Stimulated activated CD4-positive, alpha-beta T cell treated with anti-CD3 and anti-CD28 coated beads, Interleukin-12 subunit alpha, Interleukin-12 subunit beta, amount 100 ng/mL, for 4 hours (primary cell): ENCODE measurements around the gene THAP4.

Experiments used
- DNase-seq: peaks from one replicate; pipeline ENCODE4 v3.0.0-alpha.2; 2020

Gene THAP4, protein sequence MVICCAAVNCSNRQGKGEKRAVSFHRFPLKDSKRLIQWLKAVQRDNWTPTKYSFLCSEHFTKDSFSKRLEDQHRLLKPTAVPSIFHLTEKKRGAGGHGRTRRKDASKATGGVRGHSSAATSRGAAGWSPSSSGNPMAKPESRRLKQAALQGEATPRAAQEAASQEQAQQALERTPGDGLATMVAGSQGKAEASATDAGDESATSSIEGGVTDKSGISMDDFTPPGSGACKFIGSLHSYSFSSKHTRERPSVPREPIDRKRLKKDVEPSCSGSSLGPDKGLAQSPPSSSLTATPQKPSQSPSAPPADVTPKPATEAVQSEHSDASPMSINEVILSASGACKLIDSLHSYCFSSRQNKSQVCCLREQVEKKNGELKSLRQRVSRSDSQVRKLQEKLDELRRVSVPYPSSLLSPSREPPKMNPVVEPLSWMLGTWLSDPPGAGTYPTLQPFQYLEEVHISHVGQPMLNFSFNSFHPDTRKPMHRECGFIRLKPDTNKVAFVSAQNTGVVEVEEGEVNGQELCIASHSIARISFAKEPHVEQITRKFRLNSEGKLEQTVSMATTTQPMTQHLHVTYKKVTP

DNA sequence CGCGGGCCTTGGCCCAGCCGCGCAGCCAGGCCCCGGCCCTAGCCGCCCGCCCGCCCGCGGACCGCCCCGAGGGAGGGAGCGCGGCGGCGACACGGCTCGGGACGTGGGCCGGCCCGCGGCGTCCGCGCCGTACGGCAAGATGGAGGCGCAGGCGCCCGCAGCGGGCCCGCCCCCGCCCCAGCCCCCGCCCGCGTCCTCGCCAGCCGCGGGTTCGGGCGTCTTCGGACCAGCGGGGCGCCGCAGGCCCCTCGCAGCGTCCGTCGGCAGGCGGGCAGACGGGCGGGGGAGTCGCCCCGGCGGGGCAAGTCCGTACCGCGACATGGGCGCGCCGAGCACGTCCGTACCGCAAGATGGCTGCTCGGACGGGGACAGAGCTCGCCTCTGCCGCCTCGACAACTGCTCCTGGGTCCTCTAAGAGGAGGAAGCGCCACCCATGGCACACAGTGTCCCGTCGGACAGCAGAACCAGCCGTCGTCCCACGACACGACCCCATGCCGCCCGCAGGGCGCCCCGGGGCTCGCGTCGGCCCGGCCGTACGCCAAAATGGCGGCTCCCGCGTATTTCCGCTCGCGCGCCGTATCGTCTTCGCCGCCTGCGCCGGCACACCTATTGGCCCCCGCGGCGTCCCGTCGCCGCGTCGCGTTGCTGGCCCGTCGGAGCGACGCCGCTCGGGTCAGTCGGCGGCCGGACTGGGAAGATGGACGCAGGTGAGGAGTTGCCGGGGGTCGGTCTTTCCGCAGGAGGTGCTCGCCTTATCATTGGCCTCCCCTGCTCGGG is at the start of gene THAP4, which contains the start of gene ATG4B:
Gene THAP4 (minus strand): TSS at position 141 of the 777 bp plus-strand sequence. CDS start 141 bp downstream, outside the sequence.
Gene ATG4B (plus strand): TSS at position 676 of the 777 bp plus-strand sequence. CDS start 22 bp downstream, at position 698.
- DNase-seq = peak; percentile 76

DNA sequence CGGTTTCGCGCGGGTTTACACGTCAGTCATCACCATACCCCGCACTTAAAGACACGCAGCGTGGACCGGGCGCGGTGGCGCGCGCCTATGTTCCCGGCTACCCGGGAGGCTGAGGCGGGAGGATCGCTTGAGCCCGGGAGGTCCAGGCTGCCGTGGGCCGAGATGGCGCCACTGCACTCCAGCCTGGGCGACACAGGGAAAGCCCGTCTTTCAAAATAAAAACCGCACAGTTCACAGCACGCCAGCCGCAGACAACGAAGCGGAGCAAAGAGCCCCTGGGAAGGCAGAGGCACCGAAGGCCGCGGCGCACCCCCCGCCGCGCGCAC is 49.3 kb upstream of the THAP4 start:
- DNase-seq = no peak

DNA sequence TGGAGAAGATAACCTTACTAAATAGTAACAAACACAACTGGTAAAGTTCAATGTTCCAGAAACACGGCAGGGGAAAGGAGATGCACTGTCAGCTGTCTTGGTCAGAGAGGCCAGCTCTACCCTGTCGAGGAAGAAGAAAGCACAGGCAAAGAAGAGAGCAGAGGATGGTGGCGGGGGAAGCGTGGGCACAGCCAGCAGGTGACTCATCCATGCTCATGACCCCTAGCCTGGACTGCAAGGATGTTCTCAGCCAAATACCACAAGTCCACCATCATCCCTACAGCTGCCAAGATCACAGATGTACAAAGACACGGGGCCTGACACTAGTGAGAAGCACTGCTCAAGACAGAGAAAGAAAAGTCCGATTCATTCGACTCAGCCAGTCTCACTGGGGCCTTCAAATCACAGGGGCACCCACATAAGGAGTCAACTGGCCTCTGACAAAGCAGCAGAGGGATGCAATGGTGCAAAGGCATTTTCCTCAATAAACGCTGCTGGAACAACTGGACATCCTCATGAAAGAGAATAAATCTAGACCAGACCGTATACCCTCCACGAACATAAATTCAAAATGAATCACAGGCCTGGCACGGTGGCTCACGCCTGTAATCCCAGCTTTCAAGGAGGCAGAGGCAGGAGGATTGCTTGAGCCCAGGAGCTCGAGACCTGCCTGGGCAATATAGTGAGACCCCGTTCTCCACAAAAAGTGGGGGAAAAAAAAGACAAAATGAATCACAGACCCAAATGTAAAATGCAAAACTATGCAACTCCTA is 44.1 kb upstream of the THAP4 start:
- no peak for DNase-seq

DNA sequence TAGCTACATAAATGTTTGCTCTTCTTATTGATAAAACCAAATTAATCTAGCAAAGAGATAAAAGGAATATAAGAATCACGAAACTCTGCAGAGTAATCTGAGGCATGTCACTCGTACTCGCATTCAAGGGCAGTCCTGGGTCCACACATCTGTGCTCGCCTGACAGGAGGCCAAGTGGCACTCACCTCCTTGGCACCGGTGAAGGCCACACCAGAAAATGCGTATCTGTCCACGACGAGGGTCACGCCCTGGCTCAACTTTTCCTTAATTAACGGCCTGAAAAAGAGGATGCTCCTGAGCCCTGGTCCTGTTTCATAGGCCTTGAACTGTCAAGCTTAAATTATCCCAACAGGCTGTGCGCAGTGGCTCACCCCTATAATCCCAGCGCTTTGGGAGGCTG is 43.1 kb upstream of the THAP4 start:
- no peak for DNase-seq

DNA sequence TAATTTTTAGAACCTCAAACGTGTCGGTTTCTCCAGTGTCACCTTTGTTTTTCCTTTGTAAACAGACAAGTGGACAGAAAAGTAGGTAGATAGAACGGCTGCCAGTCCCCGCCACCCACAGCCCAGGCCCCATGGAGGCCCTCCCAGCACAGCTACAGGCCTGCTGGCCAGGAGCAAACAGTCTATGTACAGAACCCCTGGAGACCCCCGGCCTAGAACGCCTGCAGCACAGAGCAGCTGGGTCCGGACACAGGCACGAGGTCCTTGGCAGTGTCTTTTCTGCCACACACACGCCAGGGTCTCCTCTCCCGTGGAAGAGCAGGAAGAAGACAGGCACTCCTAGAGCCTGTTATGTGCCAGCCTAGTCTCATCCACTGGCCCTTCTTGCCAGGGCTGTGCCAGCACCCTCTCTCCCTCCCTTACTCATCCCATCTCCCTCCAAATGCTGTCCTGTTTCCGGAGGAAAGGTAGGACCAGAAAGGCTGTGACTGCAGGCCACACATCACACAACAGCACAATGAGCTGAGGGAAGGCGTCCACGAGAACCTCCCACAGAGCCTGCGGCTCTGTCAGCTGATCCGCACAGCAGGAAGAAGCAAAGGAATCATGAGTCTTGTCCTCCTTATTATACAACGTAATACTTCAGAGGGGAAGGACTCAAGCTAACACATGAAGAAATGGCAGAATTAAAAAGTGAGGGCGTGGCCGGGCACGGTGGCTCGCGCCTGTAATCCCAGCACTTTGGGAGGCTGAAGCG is 42.0 kb upstream of the THAP4 start:
- DNase-seq = no peak

DNA sequence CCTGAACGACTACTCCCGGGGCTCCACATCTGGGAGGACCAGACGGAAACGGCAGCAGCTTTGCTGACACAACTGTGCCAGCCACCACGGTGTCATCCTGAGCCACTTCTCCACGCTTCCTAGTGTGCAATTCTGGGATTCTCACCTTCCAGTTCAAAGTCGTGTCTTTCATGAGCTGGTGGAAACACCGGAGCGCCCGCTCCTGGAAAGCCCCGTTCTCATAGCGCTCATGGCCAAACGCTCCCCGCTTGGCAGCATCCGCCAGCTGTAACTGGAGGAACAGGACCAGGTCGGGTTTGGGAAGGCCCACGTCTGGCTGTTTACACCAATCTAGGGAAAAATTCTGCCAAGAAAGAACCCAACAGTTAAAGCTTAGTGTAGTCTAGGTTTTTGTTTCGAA is 41.3 kb upstream of the THAP4 start:
- no peak for DNase-seq

DNA sequence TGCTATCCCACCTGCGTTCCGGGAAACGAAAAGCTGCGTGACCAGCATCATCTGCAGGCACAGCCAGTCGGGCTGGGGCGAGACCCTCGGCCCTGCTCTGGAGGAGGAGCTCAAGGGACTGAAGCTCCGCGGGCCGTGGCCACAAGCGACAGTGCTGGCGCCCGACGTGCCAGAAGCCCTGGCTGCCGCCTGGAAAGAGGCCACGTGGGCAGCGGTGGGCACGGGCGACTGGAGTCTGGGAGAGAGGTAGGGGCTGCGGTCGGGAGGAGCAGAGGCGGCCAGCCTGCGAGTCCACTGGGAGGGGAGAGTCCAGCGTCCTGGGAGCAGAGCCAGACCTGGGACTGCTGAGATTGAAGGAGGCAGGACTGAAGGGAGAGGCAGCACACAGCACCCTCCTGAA is 40.4 kb upstream of the THAP4 start:
- DNase-seq = no peak

DNA sequence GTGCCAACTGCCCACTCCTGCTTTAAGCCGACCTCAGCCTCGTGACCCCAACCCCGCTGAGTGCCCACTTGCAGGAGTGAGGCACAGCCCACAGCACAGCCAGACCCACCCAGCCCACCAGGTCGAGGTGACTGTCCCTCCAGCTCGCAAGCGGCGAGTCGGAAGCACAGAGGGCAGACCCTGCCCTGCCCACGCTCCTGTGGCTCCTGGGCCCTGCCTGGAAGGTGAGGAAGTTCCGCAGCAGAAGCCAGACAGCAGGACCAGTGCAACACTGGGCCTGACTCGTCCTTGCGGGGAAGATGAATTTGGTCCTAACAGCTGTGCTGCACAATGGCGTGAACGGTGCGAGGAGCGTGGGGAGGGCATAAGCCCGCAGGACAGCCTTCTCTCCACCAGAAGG is 39.7 kb upstream of the THAP4 start:
- no peak for DNase-seq

DNA sequence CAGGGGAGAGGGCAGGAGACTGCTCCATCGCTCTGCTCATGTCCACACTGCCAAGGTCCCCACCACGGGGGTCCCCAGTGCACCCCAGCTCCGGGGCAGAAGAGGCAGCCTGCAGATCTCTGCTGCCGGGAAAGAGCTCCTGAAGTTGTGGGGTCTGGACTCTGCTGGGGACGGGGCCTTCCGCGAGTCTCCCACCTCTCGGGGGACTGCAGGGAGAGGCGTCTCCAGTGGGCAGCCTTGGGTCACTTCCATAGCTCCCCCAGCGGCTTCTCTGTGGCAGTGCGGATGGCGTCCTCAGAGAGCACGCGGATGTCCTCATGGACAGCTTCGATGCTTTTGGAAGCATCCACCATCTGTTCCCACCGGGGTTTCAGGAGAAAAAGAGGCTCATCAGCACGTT is 38.9 kb upstream of the THAP4 start:
- DNase-seq = no peak

DNA sequence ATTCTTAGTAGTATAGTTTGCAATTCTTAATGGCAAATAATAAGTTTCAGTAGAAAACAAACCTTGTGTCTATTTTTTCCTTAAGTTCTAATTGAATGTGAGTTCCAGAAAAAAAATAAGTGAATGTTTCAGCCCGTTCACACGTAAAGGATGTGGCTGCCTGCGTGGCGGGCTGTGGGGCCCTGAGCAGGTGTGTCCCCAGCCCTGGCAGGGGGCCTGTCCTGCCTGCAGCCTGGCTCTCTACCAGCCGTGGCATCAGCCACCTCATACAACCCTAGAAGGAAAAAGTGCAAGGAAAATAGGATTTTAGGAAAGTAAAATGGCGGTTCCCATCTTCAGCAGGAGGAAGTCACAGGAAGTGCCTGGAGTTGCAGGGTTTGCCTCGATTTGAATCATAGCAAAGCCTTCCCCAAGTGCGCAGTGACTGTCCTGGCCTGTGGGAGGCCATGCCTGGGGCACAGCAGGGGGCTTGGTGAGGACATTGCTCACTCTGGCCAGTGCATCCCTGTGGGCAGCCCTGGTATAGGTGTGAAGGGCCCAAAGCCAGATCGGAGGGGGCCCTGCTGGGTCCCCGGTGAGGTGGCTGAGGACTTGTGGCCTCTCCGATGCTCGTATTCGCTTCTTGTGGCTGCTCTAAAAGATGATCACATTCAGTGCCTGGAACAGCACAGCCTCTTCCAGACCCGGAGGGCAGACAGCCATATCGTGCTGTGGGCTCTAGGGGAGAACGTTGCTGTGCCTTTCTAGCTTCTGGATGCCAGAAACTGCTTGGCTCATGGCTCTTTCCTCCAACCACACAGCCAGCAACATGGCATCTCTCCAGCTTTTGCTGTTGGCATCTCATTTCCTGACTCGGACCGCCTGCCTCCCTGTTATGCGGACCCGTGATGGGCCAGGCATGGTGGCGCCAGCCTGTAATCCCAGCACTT is 37.1 kb upstream of the THAP4 start:
- DNase-seq = no peak

DNA sequence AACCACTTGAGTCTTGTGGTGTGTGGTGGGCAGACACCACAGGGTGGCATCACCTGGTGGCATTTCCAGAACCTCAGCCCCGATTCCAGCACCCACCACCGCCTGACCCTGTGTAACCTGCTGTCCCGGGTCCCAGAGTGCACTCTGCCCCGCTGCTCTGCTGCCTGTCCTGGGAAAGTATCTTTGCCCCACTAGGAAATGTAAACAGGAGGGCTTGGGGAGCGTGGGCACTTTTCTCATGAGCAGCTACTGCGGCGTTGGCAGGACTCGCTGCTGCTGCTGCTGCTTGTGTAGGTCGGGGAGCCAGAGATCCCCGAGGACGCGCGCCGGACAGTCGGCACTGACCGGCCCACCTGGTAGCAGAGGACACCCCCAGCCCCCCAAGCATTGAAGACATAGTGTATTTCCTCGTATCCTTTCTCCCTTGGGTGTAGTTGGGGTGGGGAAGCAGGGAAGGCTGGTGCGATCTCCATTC is 36.3 kb upstream of the THAP4 start:
- no peak for DNase-seq

DNA sequence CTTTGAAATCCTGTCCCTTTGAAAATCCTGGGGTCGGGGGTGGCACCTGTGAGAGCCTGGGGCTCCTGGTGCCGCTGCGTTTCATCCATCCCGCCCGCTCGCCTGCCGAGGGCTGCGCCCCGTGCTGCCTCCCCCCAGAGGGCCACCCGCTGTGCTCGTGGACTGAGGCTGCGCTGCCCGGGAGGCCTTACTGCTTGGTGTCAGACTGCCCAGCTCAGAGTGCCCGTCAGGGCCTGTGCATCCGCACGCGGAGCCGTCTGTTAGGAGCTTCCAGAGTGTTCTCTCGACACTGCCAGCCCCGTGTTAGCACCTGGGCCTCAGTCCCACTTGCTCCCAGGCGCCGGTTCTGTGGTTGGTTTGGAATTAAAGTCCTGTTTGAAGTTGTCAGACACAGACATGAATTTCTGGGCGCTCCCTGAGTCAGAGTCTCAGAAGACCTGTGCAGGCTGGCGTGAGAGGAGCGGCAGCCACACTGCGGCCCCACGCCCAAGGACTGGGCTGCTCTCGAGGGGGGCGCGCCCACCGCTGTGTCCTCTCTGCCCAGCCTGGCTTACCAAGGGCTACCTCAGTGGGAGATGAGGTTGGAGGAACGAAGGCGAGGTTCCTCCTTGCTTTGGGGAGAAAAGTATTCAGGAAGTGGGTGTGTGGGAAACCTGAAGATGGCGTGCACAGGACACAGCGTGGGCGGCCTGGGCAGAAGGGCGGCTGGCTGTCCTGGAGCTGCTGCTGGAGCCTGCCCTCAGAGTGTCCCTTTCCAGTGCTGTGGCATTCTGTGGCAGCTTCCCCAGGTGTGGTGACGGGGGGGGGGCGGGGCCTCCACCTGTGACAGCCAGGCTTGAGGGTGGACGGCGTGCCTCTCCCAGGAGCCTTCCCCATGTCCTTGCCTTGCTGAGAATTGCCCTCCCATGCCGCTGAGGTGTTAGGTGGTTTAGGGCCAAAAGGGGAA is 35.6 kb upstream of the THAP4 start:
- DNase-seq = no peak

DNA sequence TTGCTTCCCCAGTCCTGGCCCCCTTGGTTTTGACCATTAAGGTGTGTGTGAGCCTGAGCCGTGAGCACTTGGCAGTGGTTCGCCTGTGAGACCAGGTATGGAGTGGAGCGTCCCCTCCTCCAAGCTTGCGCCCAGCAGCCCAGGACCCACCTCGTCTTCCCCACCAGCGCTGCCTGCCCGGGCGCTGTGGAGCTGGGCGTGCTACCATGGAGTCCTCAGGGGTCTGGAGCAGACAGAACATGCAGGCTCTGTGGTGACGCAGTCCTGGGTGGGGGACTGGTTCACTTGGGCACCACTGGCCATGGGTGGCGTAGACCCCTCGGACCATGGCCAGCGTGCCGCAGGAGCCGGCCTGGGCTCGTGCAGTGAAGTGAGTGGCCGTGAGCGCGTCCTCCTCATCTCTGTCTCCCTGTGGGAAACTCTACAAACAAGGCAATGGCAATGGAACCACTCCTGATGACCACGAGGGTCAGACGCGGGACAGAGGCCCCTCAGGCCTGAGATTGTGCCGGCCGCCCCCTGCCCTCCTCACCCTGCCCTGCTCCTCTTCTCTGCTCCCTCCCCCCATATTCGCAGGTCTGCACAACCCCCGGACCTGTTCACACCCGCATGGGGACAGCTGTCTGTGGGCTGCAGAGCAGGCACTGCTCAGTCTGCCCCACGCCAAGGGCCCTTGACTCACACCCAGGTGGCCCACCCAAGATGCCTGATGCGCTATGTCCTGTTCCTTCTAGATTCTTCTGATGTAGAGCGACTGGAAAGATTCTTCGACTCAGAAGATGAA is 34.7 kb upstream of the THAP4 start:
- DNase-seq = no peak

DNA sequence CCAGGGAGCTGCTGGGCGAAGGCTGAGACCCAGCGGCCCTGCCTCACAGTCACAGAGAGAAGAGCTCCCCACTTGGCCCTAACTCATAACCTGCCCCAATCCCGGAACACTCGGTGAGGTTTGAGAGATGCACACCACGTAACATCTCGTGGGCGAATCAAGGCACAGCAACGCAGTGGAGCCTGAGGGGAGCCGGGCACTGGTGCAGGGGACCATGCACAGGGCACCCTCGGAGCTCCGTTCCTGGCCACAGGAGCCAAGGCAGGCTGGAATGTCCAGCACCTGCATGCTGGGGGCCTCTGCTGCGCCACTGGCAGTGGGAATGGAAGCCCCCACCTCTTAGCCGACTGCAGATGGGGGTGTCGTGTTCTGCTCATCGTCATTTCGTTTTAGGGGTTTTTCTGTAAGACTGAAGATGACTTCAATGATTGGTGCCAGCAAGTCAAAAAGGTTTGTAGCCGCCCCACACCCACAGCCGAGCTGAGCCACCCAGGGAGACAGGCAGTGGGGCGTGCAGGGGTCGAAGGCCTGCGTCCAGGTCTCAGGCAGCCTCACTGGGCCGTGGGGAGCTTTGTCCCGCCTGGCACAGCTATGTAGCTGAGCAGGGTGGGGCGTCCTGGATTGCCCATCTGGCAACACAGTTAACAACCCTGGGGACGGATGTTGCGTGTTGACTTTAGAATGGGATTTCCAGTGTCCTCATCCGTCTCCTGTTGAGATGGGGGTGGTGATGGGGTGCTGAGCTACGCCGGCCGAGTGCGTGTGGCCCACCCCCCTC is 33.6 kb upstream of the THAP4 start:
- DNase-seq = no peak

DNA sequence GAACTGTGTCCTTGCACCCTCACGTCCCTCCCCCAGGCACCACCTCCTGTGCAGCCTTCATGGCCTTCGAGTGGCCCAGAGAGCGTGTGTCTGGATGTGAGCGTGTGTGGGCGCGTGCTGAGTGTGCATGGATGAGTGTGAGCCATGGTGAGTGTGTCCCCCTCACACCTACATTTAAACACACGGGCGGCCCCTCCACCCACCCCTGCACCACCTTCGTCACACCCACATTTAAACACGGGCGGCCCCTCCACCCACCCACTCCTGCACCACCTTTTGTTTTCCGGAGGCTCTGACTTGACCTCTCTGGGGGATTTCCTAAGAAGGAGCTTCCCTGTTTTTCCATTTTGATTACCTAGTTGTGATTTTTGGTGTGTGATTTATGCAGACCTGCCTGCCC is 31.9 kb upstream of the THAP4 start:
- DNase-seq = no peak

DNA sequence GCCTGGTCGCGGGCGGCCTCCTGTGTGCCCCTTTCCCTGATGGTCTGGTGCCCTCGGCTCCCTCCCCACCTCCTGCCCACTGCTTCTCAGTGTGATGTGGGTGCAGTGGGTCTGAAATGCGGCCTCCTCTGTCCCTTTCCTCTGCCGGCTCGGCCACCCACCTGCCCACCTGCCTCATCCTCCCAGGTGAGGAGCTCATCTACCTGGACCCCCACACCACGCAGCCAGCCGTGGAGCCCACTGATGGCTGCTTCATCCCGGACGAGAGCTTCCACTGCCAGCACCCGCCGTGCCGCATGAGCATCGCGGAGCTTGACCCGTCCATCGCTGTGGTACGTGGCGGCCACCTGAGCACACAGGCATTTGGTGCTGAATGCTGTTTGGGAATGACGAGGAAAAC is 31.4 kb upstream of the THAP4 start:
- no peak for DNase-seq

DNA sequence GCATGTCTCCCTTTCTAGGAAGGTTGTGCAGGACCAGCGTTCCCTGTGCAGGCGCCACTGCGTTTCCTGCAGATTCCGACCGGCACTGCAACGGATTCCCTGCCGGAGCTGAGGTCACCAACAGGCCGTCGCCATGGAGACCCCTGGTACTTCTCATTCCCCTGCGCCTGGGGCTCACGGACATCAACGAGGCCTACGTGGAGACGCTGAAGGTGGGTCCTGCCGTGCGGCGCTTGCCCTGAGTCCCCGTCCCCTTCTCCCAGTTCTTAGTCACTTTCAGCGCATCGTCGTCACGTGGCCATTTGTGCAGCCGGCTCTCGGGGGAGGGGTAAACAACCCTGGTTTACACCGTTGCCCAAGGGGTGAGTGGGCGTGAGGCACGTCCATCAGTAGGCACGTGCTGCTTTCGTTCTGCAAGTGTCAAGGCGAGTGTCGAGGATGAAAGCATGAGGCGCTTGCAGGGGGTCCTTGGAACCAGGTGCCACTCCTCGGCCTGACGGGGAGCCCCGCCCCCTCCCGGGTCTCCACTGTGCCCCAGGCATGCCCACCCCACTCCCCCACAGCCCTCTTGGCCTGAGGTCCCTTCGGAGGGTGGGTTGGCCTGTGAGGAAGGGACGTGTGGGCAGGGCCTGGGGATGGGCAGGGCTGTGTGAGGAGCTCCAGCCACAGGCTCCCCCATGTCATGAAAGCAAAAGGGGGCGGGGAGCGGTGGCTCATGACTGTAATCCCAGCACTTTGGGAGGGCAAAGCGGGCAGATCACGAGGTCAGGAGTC is 29.9 kb upstream of the THAP4 start:
- no peak for DNase-seq
